BJ (cell line): ENCODE measurements around the gene PBX1. TPM values are rescaled to one million over a fixed set of nuclear protein-coding genes. Genes with fewer than 3 reads are reported as not detected.

Experiments used
- CTCF ChIA-PET: fragments of 350-600 bp; formaldehyde crosslinking; extraction: SDS; loops from one replicate; lab custom pipeline; 2021; ENCODE audit warnings: antibody characterized with exemption, inconsistent platforms; lab: Yijun Ruan, JAX
- POLR2A ChIA-PET: fragments of 300-600 bp; sonication (Branson Sonifier 250); formaldehyde crosslinking; extraction: SDS; loops from one replicate; lab custom pipeline; 2021; ENCODE audit warnings: antibody characterized with exemption; lab: Charles Lee
- DNase-seq: peaks from one replicate; pipeline ENCODE4 v3.0.0-alpha.2; 2011; ENCODE audit warnings: low read depth
- H3K27me3 ChIP-seq: 2 replicates; pipeline ENCODE4 v1.6.0; 2011; ENCODE audit warnings: low read length; ENCODE audit not compliant: control insufficient read depth, insufficient read depth
- H3K36me3 ChIP-seq: 2 replicates; pipeline ENCODE4 v1.5.1; 2011; ENCODE audit warnings: low read length; ENCODE audit not compliant: control insufficient read depth, insufficient read depth
- H3K4me3 ChIP-seq: 2 replicates; pipeline ENCODE4 v1.5.1; 2011; ENCODE audit warnings: low read depth, mild to moderate bottlenecking, control low read depth, low read length
- CTCF ChIP-seq: IDR thresholded peaks from 2 replicates; pipeline ENCODE4 v1.5.1; 2011; ENCODE audit warnings: low read depth, mild to moderate bottlenecking, control low read depth, inconsistent platforms, low read length, moderate library complexity; ENCODE audit not compliant: insufficient read depth
- polyA plus RNA-seq: library from polyadenylated mRNA; depleted of rRNA; stranded (reverse); fragments of >200 nt; gene quantifications from 2 replicates; pipeline ENCODE4 v1.2.3, GENCODE V29; 2011

Gene PBX1
- polyA plus RNA-seq, 1 experiment: 46.1 TPM

GRCh38 chr1:164785841-164786534, 227.0 kb downstream of the PBX1 start:
- POLR2A ChIA-PET: no interaction called here
- Histone ChIP-seq H3K36me3 (no peaks in the 10 kb centered on the region), H3K4me3 (no peak overlapping the region), H3K27me3 (no peaks in the 10 kb centered on the region)
- no peak for DNase-seq
- TF ChIP-seq CTCF: no peak
- CTCF ChIA-PET: interaction anchor here (0.6 to 3.0 kb wide), 13 partner anchors 10 to 620 kb away, joined by 3 to 19 read pairs (median 5); no protein-coding TSS in a partner anchor

- no peaks in the 10 kb centered on the region for H3K27me3 ChIP-seq
- CTCF ChIA-PET: interaction anchor here (0.6 to 4.4 kb wide), 49 partner anchors 9 to 1253 kb away, joined by 3 to 36 read pairs (median 4); partner anchors contain the start of gene PBX1
- POLR2A ChIA-PET: interaction anchor here (0.6 kb wide), 1 partner anchor 156 kb away, joined by 4 read pairs; no protein-coding TSS in a partner anchor
- no peaks in the 10 kb centered on the region for H3K36me3 ChIP-seq
- DNase-seq: no peak
- H3K4me3 ChIP-seq: no peak overlapping the region
- peak; percentile 94 for TF ChIP-seq CTCF
Observed at GRCh38 chr1:164786980-164787833, 228.2 kb downstream of the PBX1 start.

- ChIA-PET CTCF (interaction anchor here (0.6 to 4.4 kb wide), 43 partner anchors 8 to 1254 kb away, joined by 3 to 36 read pairs (median 4); partner anchors contain the start of gene PBX1), POLR2A (no interaction called here)
- H3K36me3 ChIP-seq: peaks cover 2% of the 10 kb centered on the region; the same call in 1 of the 2 replicates
- H3K4me3 ChIP-seq: no peak overlapping the region
- no peak for TF ChIP-seq CTCF
- DNase-seq: no peak
- no peaks in the 10 kb centered on the region for H3K27me3 ChIP-seq
Observed at GRCh38 chr1:164787834-164788231, 228.8 kb downstream of the PBX1 start.

GRCh38 chr1:164790081-164790480, 231.1 kb downstream of the PBX1 start:
- POLR2A ChIA-PET: no interaction called here
- Histone ChIP-seq H3K36me3 (peaks cover 5% of the 10 kb centered on the region), H3K4me3 (no peak overlapping the region), H3K27me3 (no peaks in the 10 kb centered on the region)
- no peak for TF ChIP-seq CTCF
- CTCF ChIA-PET: interaction anchor here (4.4 kb wide), 1 partner anchor 168 kb away, joined by 36 read pairs; no protein-coding TSS in a partner anchor
- no peak for DNase-seq
